Keratinocyte (primary cell): ENCODE results near the gene PITPNM3.

Source experiments
- CTCF ChIP-seq, 3 experiments: IDR thresholded peaks in 1 of 3; conservative IDR thresholded peaks in 1 of 3; optimal IDR thresholded peaks in 1 of 3; 2 replicates in 2 of 3; 3 replicates in 1 of 3; pipeline versions ENCODE3 to v1.5.1; 2011; ENCODE audit warnings: low read length in 3 of 3, mild to moderate bottlenecking in 3 of 3, moderate library complexity in 2 of 3, control low read depth in 1 of 3, inconsistent platforms in 1 of 3; ENCODE audit not compliant: insufficient read depth in 2 of 3; ENCODE audit errors: extremely low read depth in 1 of 3
- EZH2 ChIP-seq: IDR thresholded peaks from one replicate; pipeline ENCODE4 v1.6.1; 2012; ENCODE audit warnings: inconsistent platforms, mild to moderate bottlenecking, low read length, moderate library complexity

- TF ChIP-seq CTCF (optimal IDR thresholded peaks at IDR 0.05 in 1 of 3, IDR thresholded peaks at IDR 0.05 in 1 of 3, conservative IDR thresholded peaks at IDR 0.05 in 1 of 3; ENCODE audit: extremely low read depth in 1 of 3, insufficient read depth in 2 of 3, low read length in 3 of 3), result no peak
- TF ChIP-seq EZH2, result no peak
These were observed 107.0 kb downstream of the PITPNM3 start for GRCh38 chr17:6449307-6449706.
